ENCODE measurements around the gene MACROD2.

Gene MACROD2

DNA sequence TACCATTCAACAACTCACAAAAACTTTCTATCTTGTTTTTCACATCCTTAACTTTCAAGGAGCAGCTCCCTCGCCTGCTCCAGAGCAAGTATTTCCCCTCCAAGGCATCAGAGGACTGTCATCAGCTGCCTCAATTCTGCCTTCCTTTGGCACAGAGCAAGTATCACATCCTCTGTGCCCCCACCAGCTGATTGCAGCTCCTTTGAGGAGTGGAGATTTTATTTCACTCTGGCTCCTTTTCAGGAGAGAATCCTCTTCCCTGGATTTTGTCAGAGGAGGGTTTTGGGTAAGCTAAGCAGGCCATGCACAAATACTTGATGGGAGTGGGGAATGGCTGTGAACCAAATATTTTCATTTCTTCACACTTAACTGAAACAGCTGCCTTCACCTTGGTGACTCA is 952.6 kb downstream of the MACROD2 start:
- DNase-seq (ENCODE audit: low read depth): no peak
- no peak overlapping the region for H3K4me3 ChIP-seq (ENCODE audit: control insufficient read depth, low read depth, low read length)

DNA sequence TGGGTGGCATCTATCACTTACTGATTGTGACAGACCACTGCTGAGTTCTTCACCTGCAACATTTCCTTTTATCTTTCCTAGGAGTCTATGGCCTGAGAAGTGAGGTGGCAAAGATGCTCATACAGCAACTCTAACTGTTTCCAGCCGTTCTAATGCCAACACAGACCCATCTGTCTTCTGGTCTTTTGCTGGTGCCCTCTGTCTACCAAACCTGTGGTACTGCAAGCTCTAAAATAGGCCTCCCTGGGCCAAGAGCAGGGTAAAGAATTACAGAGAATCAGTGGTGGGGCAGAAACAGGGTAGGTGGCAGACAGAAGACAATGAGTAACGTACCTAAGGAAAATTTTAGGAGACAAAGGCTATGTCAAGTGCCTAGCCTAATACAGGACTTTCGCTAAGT is 953.1 kb downstream of the MACROD2 start:
- H3K4me3 ChIP-seq (ENCODE audit: control insufficient read depth, low read depth, low read length): no peak overlapping the region
- DNase-seq (ENCODE audit: low read depth): no peak
- TF ChIP-seq, protein P1, sequence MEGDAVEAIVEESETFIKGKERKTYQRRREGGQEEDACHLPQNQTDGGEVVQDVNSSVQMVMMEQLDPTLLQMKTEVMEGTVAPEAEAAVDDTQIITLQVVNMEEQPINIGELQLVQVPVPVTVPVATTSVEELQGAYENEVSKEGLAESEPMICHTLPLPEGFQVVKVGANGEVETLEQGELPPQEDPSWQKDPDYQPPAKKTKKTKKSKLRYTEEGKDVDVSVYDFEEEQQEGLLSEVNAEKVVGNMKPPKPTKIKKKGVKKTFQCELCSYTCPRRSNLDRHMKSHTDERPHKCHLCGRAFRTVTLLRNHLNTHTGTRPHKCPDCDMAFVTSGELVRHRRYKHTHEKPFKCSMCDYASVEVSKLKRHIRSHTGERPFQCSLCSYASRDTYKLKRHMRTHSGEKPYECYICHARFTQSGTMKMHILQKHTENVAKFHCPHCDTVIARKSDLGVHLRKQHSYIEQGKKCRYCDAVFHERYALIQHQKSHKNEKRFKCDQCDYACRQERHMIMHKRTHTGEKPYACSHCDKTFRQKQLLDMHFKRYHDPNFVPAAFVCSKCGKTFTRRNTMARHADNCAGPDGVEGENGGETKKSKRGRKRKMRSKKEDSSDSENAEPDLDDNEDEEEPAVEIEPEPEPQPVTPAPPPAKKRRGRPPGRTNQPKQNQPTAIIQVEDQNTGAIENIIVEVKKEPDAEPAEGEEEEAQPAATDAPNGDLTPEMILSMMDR (IDR thresholded peaks at IDR 0.05; ENCODE audit: control insufficient read depth, insufficient read depth, low read depth, low read length, missing control alignments): no peak

More for the DNA sequence above, 952.6 kb downstream of the MACROD2 start:
- TF ChIP-seq, protein P1 (IDR thresholded peaks at IDR 0.05; ENCODE audit: control insufficient read depth, insufficient read depth, low read depth, low read length, missing control alignments): no peak

DNA sequence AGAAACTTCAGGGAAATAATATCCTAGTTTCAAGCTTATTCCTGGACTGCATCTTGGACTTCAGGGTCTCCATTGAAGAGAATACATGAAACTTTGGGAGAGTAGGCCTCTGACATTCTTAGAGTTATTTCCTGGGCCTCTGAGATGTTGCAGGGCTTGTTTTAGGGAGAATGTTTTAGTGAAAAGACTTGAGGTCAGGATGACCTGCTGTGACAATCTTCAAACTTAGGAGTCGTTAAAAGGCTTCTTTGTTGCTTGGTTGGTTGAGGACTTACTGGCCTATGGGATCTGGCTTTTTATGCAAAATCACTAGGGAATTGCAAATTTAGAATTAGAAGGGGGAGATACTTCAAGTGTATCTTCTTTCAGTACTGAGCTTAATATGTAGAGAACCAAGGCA is 955.3 kb downstream of the MACROD2 start:
- no peak overlapping the region for H3K4me3 ChIP-seq (ENCODE audit: control insufficient read depth, low read depth, low read length)
- TF ChIP-seq, protein P1 (IDR thresholded peaks at IDR 0.05; ENCODE audit: control insufficient read depth, insufficient read depth, low read depth, low read length, missing control alignments): no peak
- DNase-seq (ENCODE audit: low read depth): no peak

DNA sequence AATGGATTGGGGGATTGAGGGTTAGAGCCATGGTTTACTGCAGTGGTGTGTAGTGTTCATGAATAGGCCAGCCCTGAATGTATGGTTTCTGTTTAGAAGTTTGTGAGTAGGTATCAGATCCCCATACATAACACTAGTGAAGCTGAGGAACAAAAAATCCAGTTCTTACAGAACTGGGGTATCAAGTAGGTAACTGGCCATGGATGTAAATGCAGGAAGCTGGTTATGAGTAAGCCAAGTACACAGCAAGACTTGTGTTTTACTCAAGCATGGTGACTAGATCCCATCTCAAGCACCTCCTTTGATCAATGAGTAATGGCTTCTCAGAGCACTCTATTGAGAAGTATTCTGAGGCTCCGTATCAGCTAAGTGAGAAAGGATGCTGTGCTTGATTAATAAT is 955.8 kb downstream of the MACROD2 start:
- DNase-seq (ENCODE audit: low read depth): no peak
- no peak overlapping the region for H3K4me3 ChIP-seq (ENCODE audit: control insufficient read depth, low read depth, low read length)
- TF ChIP-seq, protein P1 (IDR thresholded peaks at IDR 0.05; ENCODE audit: control insufficient read depth, insufficient read depth, low read depth, low read length, missing control alignments): no peak

DNA sequence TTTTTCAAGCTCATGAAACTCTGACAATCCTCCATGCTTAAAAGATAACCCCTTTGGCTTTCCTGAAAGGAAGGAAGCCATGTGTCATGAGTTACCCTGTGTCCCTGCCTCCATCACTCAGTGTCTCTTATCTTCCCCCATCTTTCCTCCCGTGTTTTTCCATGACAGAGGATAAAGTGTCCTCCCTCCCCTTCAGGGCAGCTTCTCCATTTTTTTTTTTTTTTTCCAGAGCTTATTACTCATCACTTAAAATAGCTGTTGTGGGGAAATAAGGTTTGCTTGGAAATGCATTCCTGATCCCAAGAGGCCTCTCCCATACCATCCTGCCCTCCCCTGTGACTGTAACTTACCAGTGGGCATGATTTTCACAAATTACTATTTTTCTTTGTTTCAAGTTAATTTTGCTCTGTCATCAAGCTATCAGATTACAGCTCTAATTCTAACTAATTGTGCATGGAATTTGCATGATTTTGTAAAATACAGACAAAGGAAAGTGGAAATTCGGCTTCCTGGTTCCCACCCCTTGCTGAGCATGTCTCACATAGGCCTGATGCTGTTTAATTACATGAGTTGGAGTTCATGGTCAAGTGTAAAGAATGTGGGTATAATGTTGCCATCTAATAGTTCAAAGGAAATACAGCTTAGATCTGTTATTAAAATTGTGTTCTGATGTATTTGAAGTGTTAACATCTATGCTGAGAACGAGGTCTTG is 956.5 kb downstream of the MACROD2 start:
- no peak overlapping the region for H3K4me3 ChIP-seq (ENCODE audit: control insufficient read depth, low read depth, low read length)
- TF ChIP-seq, protein P1 (IDR thresholded peaks at IDR 0.05; ENCODE audit: control insufficient read depth, insufficient read depth, low read depth, low read length, missing control alignments): no peak
- peak; percentile 5 for DNase-seq (ENCODE audit: low read depth)

DNA sequence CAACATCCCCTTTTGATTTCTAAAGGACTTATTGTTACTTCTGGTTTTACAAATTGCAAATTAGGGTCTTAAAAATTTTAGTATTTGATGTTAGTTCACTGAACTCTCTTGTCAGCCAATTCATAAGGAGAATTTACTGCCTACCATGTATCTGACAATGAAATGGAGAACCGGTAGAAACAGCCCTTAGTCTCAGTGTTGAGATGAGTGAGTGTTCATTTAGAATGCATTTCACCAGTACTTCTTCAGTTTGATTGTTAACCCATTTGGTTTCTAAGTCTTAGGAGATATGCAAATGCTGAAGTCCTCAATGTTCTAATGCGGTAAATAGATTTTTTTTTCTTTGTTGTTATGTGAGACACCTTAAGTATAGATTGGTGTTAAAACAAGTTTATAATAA is 958.4 kb downstream of the MACROD2 start:
- no peak overlapping the region for H3K4me3 ChIP-seq (ENCODE audit: control insufficient read depth, low read depth, low read length)
- TF ChIP-seq, protein P1 (IDR thresholded peaks at IDR 0.05; ENCODE audit: control insufficient read depth, insufficient read depth, low read depth, low read length, missing control alignments): no peak
- DNase-seq (ENCODE audit: low read depth): no peak
